Central memory CD4-positive, alpha-beta T cell (primary cell): ENCODE data around the gene SCLT1.
A peak's percentile ranks its signal among the peaks of the same experiment; 100 is the strongest.
"Not testable (repeated sequence)": the region's sequence is repeated elsewhere in the genome, so short reads cannot be mapped to it uniquely, and the experiment has no call there.

Source experiments
- DNase-seq: peaks from one replicate; pipeline ENCODE4 v3.0.0; 2022
- total RNA-seq, 3 experiments: gene quantifications; one replicate each; lab custom pipeline; 2026; lab: John Stamatoyannopoulos, UW

SCLT1 gene
- total RNA-seq: 14.9 to 39.4 (median 26.7) reads per million in 3 experiments

DNA sequence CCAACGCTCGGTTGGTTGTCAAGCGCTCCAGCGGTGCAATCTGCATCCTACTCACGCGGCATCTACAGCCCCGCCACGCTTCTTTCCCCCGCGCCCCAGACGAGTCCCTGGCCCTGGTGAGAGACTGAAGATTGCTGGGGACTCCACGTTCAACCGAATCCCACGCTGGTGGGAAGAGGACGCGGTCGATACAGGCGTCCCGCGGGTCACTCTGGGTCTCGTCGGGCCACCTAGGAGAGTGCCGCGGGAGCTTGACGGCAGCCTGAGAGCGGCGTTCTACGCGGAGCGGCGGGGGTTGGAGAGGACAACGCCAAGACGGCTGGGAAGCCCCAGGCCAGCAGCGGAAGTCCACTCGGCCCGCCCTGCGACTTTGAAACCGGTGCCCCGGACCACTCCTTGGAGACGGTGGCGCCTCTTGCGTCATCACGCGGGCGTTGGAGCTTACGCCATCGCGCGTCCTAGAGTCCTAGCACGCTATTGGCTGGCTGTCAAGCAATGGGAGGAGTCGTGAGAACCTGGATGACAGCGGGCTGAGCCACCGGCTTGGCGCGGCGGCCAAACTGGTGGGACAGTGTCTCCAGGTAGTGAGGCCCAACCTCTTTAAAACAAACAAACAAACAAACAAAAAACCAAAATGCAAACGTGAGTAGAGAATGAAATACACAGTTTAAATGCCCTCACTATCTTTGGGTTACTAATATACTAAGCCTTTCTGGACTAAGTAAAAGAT is at the start of gene SCLT1:
Gene SCLT1, minus strand, starts transcription at position 349 of the 730 bp plus-strand sequence. CDS start 436 bp downstream, outside the sequence.
- DNase-seq: peak; percentile 95

- no peak for DNase-seq
Observed at GRCh38 chr4:129140521-129140920, 47.2 kb upstream of the SCLT1 start.

DNA sequence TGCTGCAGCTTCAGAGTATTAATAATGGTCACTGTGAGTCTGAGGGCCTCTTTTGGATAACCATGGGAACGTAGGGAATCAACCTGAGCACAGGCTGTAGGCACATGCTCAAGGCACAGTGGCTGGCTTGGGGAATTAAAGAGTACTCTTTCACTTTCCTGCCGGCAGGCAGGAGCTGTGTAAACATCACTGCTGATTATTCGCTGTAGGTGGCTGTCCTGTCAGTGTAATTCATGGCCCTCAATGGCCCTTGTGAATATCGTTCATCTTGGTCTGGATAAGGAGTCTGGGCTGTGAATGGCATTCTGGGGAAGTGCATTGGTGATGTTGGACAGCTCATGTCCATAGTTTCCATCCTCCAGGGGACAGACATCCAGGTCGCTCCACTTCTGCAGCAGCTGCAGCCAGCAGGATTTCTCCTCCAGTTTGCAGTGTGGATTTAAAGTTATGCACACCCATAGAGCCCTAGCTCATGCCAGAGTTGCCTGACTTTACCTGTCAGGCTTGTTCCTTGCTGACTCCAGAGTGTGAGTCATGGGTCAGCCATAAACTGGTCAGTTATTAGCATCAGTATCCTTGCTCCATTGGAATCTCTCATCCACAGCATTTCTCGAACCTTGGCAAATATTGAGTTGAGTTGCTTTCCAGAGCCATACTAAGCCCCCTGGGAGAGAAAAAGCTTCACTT is 45.6 kb upstream of the SCLT1 start:
- DNase-seq: no peak

GRCh38 chr4:129136433-129136832 is 43.1 kb upstream of the SCLT1 start:
- DNase-seq: no peak

DNA sequence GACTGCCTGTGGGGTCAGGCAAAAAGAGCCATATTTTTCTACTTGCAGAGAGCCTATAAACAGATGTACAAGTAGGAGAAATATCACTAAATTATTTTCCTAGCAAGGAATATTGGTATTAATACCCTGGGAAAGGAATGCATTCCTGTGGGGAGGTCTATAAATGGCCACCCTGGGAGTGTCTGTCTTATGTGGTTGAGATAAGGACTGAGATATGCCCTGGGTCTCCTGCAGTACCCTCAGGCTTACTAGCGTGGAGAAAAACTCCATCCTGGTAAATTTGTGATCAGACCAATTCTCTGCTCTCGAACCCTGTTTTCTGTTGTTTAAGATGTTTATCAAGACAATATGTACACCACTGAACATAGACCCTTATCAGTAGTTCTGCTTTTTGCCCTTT is 38.0 kb upstream of the SCLT1 start:
- DNase-seq: no peak

DNA sequence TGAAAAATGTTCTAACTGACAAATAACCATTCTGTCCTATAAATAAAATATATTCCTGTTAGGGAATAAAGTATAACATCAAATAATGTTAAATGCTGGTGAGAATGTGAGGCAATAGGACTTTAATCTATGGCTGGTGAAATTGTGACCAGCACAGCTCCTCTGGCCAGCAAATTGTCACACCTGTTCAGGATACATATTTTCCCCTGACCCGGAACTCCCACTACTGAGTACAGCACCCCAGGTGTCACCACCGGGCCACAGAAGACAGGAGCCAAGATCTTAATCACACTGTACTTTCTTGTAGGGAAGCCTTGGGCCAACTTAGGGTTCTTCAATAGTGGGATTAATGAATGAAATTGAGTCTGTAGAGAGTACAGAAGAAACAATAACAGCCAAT is 35.8 kb upstream of the SCLT1 start:
- no peak for DNase-seq

GRCh38 chr4:129126614-129127013 is 33.3 kb upstream of the SCLT1 start:
- DNase-seq: not testable (repeated sequence)

GRCh38 chr4:129117705-129118104 is 24.4 kb upstream of the SCLT1 start:
- DNase-seq: no peak

- DNase-seq: no peak
Observed at GRCh38 chr4:129113919-129114318, 20.6 kb upstream of the SCLT1 start.

- DNase-seq: no peak
Observed at GRCh38 chr4:129113434-129113833, 20.1 kb upstream of the SCLT1 start.

DNA sequence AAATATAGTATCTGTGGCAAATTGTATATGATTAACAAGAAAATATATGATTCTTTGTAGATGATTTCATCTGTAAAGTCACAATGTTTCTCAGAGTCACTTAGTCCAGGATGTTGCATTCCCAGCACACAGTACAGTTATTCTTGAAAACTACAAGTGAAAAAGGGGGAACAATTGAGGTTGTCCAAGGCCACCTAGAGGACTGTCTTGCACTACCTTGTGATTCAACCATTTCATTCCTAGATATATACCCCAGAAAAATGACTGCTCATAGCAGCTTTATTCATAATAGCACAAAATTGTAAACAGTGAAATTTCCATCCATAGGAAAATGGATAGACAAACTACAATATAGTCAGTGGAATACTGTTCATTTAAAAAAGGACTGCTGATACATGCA is 18.6 kb upstream of the SCLT1 start:
- DNase-seq: no peak

- DNase-seq: no peak
Observed at GRCh38 chr4:129110931-129111330, 17.6 kb upstream of the SCLT1 start.

- no peak for DNase-seq
Observed at GRCh38 chr4:129109965-129110824, 16.9 kb upstream of the SCLT1 start.

DNA sequence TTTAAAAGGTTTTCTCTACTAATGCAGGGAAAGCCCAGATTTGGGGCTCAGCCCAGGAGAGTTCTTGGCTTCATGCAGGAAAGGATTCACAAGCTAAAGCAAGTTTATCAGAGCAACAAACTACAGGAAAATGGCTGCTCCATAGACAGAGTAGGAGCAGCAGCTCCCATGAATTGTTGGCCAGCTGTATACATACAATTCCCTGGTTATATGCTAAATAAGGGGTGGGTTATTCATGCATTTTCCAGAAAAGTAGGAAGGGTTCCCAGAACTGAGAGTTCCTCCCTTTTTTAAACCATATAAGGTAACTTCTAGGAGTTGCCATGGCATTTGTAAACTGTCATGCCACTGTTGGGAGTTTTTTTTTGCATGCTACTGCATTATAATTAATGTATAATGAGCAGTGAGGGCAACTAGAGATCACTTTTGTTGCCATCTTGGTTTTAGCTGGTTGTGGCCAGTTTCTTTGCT is 5.2 kb upstream of the SCLT1 start:
- DNase-seq: no peak

GRCh38 chr4:129095811-129096454 is 2.6 kb upstream of the SCLT1 start, which contains the start of gene C4orf33:
TSS of gene C4orf33 (plus strand) at chr4:129096152. CDS start at chr4:129102611, 6,459 bp downstream.
- peak; percentile 70 for DNase-seq

DNA sequence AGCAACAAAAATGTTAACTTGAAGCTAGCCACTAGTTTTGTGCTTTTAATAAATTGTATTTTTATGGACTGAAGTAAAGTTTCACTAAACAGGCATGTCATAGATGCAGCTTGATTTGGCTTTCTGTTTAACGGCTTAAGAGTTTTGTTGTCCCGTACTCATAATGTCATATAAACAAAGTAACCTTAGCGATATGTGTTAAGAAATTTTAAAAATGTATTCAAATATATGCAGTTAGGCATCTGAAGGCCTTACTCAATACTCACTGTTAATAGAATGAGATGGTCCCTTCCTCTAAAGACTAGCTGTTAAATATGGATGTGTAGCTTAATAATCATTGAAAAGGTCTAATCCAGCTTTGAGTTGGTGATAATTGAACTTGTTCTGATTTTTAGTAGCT is 1.0 kb upstream of the SCLT1 start:
- DNase-seq: no peak

- DNase-seq: no peak
Observed at GRCh38 chr4:129092631-129093190, 628 bp downstream of the SCLT1 start.

- DNase-seq: no peak
Observed at GRCh38 chr4:129087516-129087915, 5.8 kb downstream of the SCLT1 start.

- no peak for DNase-seq
Observed at GRCh38 chr4:129085472-129085871, 7.9 kb downstream of the SCLT1 start.

DNA sequence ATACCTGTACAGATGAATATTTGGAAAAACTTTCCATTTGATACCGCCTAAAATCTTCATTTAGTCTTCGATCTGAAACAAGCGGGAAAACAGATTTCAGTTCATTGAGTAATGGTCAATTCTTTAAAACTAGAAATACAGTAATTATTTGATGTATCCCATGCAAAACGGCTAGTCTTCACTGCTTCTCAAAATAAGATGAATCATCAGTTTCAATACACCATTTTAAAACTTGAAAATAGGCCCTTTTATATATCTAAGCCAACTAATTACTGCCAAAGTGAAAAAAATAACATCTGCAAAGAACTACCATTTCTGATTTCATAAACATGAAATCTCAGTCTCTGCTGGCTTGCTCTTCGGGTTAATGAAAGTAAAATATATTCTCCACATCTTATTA is 11.0 kb downstream of the SCLT1 start:
- DNase-seq: no peak

DNA sequence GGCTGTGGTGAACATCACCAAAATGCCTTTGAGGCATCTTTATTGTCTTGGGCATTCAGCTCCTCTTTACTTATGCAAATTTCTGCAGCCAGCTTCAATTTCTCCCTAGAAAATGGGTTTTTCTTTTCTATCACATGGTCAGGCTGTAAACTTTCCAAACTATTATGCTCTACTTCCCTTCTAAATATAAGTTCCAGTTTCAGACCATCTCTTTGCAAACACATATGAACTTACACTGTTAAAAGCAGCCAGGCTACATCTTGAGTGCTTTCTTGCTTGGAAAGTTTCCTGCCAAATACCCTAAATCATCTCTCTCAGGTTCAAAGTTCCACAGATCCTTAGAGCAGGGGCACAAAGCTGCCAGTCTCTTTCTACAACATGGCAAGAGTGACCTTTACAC is 13.2 kb downstream of the SCLT1 start:
- DNase-seq: no peak

- no peak for DNase-seq
Observed at GRCh38 chr4:129077326-129077725, 16.0 kb downstream of the SCLT1 start.
